Mucosa of rectum (tissue), 2 donors: ENCODE measurements around the gene ADAMTS1.
A peak's percentile ranks its signal among the peaks of the same experiment; 100 is the strongest.

Experiments
- H3K27ac ChIP-seq, 2 donors: one replicate each; pipeline ENCODE4 v1.7.0; 2013; ENCODE audit warnings: inconsistent platforms in 2 of 2, low read depth in 2 of 2, low read length in 2 of 2
- H3K27me3 ChIP-seq, 2 donors: one replicate each; pipeline ENCODE4 v1.7.0; 2013; ENCODE audit warnings: low read length in 2 of 2; ENCODE audit not compliant: control insufficient read depth in 2 of 2, insufficient read depth in 2 of 2
- H3K36me3 ChIP-seq, 2 donors: one replicate each; pipeline ENCODE4 v1.7.0; 2013; ENCODE audit warnings: low read length in 2 of 2; ENCODE audit not compliant: control insufficient read depth in 2 of 2, insufficient read depth in 2 of 2
- H3K4me1 ChIP-seq, 2 donors: one replicate each; pipeline ENCODE4 v1.7.0; 2013; ENCODE audit warnings: low read length in 2 of 2, mild to moderate bottlenecking in 1 of 2; ENCODE audit not compliant: control insufficient read depth in 2 of 2, insufficient read depth in 2 of 2
- H3K4me3 ChIP-seq, 2 donors: one replicate each; pipeline ENCODE4 v1.7.0; 2013; ENCODE audit warnings: low read length in 2 of 2
- H3K9ac ChIP-seq, 2 donors: one replicate each; pipeline ENCODE4 v1.7.0; 2013; ENCODE audit warnings: low read length in 2 of 2, low read depth in 1 of 2, mild to moderate bottlenecking in 1 of 2
- H3K9me3 ChIP-seq, 2 donors: one replicate each; pipeline ENCODE4 v1.7.0; 2013; ENCODE audit warnings: low read length in 2 of 2; ENCODE audit not compliant: control insufficient read depth in 2 of 2
- donor health status: healthy.
- donor health status: Normal muscosa, but diverticular disease.

ADAMTS1 gene

DNA sequence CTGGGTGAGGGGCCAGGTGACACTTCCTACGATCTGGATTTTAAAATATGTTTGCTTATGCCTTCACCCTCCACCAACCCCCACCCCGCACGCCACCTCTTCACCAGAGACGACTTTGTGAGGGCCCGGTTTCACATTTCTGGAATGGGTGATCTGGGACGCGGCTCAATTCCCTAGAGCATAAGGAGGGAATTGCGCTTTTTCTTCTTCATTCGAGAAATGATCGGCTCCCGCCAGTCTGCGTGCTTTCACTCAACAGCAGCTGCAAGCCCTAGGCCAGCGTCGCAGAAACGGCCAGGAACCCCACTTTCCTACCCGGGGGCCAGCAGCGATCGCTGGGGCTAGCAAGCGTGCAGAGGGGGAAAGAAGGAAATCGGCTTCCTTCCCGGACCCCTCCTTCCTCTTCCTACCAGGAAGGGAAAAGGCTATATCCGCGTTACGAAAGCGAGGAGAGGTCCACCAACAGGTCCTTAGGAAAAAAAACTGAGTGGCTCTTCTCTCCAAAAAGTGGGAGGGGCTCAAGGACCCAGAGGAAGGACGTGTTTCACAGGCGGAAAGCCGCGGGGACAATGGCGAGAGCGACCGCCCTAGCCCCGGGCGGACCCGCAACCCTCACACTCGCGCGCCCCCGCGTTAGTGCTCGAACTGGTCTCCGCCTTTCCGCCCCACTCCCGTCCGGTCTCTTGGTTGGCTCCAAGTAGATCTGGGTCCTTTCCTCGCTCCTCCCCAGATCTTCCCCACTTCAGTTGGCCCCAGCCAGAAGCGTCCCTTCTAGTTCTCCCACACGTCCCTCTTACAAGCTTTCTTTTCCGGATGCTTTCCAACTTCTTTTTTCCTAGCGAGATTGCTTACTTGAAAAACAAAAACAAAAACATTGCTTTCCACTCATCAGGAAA is 1.1 kb upstream of the ADAMTS1 start:
- H3K27me3 ChIP-seq = peaks cover 25 to 42% of the 10 kb centered on the region in 2 donors
- H3K9me3 ChIP-seq = no peaks in the 10 kb centered on the region
- peak overlapping the region; percentile 57 to 72 for H3K4me3 ChIP-seq
- no peaks in the 10 kb centered on the region for H3K36me3 ChIP-seq
- peak overlapping the region; percentile 53 to 63 for H3K9ac ChIP-seq
- peak overlapping the region; percentile 66 to 86 for H3K27ac ChIP-seq
- peaks cover 11 to 14% of the 10 kb centered on the region in 2 donors for H3K4me1 ChIP-seq

DNA sequence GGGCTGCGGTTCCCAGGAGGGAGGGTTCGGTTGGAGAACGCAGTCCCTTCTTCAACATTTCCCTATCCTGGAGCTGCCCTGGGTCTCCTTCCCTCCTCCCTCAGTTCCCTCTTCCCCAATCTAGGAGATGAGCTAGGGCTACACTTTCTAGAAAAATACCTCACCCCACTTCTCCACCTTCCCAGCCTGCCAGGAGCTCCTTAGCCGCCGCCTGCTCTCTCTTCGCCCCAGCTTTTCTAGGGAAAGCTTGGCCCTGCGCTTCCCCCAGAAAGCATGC is 488 bp upstream of the ADAMTS1 start:
- Histone ChIP-seq H3K9me3 (no peaks in the 10 kb centered on the region), H3K9ac (peak overlapping the region; percentile 53 to 63), H3K36me3 (no peaks in the 10 kb centered on the region), H3K27me3 (peaks cover 25 to 42% of the 10 kb centered on the region in 2 donors), H3K27ac (peak overlapping the region; percentile 66 to 86), H3K4me1 (peaks cover 11 to 14% of the 10 kb centered on the region in 2 donors), H3K4me3 (peak overlapping the region; percentile 57 to 72)

DNA sequence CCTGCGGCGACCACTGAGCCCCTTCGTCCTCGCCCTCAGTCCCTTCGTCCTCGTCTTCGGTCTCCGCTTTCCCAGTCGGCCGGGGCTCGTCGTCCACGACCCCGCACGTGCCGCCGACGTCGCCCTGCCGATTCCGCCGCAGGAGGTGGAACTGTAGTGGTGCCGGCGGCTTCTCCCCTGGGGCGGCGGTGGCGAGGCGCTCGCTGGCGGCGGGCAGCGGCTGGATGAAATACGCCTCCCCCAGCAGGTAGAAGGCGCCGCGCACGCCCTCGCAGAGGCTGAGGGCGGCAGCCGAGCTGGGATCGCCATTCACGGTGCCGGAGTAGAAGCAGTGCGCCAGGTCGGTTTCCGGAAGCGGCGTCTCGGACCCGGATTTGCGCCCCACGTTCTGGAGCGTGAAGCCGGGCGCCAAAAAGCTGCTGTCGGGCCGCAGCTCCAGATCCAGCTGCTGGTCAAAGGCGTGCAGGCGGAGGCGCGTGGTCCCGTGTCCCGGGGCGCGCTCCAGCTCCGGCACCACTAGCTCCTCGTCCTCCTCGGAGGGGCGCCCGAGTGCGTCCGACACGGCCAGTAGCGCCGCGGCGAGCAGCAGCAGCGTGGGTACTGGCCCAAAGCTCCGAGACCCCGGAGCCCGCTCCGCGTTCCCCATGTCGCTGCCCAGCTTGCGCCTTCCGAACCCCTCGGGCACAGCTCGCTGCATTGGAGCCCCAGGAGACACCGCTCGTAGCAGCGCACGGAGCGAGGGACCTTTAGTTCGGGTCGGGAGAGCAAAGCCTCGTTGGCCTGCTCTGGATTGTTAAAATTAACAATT is 747 bp downstream of the ADAMTS1 start:
- H3K4me3 ChIP-seq = peak overlapping the region; percentile 73 to 79
- H3K36me3 ChIP-seq = peaks cover 0 to 2% of the 10 kb centered on the region in 2 donors
- peak overlapping the region; percentile 66 to 86 for H3K27ac ChIP-seq
- peaks cover 25 to 42% of the 10 kb centered on the region in 2 donors for H3K27me3 ChIP-seq
- peaks cover 11 to 14% of the 10 kb centered on the region in 2 donors for H3K4me1 ChIP-seq
- no peaks in the 10 kb centered on the region for H3K9me3 ChIP-seq
- H3K9ac ChIP-seq = peak overlapping the region; percentile 66 to 70

DNA sequence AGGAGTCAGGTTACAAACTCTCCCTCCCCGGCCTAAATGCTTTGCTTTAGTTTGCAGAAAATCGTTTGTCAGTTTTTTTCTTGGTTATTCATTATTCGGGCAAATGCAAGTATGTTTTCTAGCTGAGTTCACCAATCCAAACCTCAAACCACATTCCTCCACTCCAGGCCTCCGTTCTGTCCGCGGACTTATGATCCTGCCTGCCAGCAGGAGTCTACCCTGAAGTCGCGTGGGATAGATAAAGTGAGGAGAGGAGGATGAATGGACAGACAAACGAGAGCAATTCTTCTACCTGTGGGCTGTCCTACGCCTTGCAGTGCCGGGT is 1.3 kb downstream of the ADAMTS1 start:
- Histone ChIP-seq H3K4me1 (peaks cover 11 to 14% of the 10 kb centered on the region in 2 donors), H3K9ac (peak overlapping the region; percentile 63 to 70), H3K4me3 (peak overlapping the region; percentile 73 to 79), H3K27ac (peak overlapping the region; percentile 66 to 86), H3K36me3 (peaks cover 0 to 2% of the 10 kb centered on the region in 2 donors), H3K9me3 (no peaks in the 10 kb centered on the region), H3K27me3 (peaks cover 22 to 42% of the 10 kb centered on the region in 2 donors)

DNA sequence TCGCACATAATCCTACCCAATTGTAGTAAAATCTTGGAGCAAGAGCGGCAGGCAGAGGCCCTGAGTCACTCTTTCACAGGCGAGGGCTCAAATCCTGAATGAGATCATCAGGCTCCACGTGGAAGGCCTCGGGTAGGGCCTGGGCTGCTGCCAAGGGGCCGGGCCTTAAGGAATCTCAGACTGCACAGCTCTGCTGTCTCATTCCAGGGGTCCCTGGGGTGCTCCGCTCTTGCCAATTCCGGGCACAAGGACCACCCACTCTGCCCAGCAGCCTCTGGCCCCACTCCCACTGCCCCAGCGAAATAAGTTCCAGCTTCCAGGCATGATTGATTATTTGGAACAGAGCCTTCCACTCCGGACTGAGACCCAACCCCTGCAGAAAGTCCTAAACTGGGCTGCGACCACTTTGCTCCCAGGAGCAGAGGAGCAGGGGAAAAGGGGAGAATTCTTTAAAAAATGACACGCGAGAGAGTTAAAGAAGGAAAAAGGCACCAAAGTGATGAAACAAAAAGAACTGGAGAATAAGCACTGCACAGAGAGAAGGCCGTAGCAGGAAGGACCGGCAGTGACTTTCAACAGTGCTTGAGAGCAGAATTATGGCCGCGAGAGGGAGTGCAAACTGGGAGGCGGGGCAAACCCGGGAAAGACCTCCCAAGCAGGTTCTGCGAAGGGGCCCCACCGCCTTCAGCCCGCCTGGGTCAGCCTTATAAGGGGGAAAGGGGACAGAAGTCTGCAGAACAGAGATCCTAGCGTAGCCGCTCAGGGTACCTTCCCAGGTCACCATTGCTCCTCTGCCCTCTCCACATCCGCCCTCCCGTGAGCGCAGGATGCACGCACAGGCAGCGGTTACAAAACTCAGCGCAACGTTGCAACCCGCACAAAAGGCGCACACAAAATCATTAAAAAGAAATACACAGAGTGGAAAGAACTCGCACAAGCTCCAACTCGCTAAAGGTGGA is 2.0 kb downstream of the ADAMTS1 start:
- H3K4me3 ChIP-seq = peak overlapping the region; percentile 73 to 79
- H3K27ac ChIP-seq = peak overlapping the region; percentile 66 to 86
- peaks cover 0 to 2% of the 10 kb centered on the region in 2 donors for H3K36me3 ChIP-seq
- peaks cover 18 to 41% of the 10 kb centered on the region in 2 donors for H3K27me3 ChIP-seq
- H3K4me1 ChIP-seq = peaks cover 11 to 14% of the 10 kb centered on the region in 2 donors
- peak overlapping the region; percentile 63 to 70 for H3K9ac ChIP-seq
- H3K9me3 ChIP-seq = no peaks in the 10 kb centered on the region

DNA sequence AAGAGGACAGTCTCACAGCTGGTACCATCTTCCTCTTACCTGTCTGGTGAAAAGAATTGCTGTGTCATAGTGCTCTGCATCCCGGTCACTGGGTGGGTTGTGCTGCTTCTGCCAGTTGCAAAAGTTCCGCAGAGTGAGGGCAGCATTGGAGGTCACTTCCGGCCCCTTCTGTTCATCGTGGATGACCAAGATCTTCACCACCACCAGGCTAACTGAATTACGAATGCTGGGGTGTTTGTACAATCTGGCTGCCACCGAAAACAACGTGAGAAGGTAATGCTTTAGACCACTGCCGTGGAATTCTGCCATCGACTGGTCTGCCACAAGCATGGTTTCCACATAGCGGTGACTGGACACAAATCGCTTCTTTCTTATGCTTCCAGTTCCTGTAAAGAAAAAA is 2.9 kb downstream of the ADAMTS1 start:
- Histone ChIP-seq H3K4me1 (peaks cover 11 to 14% of the 10 kb centered on the region in 2 donors), H3K27ac (peak overlapping the region in 1 of 2 donors; percentile 21), H3K4me3 (peak overlapping the region; percentile 73 to 79), H3K9me3 (no peaks in the 10 kb centered on the region), H3K9ac (peak overlapping the region in 1 of 2 donors; percentile 26), H3K36me3 (peaks cover 0 to 5% of the 10 kb centered on the region in 2 donors), H3K27me3 (peaks cover 10 to 32% of the 10 kb centered on the region in 2 donors)

DNA sequence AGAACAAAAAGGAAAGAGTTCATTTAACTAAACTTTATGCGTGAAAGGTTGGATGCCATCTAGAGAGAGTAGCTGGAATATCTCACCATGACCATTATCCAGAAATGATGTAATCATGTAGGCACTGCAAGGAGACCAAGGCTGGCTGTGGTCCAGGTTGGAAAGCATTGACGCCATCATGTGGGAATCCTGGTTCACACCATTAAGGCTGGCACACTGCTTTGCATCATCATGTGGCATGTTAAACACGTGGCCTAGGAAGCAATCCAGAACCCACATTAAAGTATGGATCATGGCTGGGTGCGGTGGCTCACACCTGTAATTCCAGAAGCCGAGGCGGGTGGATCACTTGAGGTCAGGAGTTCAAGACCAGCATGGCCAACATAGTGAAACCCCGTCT is 4.3 kb downstream of the ADAMTS1 start:
- H3K4me1 ChIP-seq = peaks cover 8 to 9% of the 10 kb centered on the region in 2 donors
- H3K9me3 ChIP-seq = no peaks in the 10 kb centered on the region
- H3K9ac ChIP-seq = no peak overlapping the region
- no peak overlapping the region for H3K4me3 ChIP-seq
- peaks cover 0 to 6% of the 10 kb centered on the region in 2 donors for H3K36me3 ChIP-seq
- peaks cover 6 to 20% of the 10 kb centered on the region in 2 donors for H3K27me3 ChIP-seq
- no peak overlapping the region for H3K27ac ChIP-seq

DNA sequence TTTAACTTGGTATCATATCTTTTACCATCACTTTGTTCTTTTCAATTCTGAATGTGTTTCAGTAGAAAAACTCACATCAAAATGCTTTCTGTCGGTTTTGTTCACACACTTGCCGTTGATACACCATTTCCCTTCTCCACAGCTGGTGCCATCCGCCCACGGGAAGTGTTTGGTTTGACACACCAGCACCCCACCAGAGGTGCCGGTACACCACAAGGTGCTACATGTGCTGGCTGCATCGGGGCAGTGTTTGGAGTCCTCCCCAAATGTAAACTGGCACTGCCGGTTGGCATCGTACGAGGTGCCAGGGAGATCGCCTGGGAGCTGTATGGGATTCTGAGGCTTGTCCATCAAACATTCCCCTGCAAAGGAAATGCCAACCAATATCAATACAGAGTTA is 5.0 kb downstream of the ADAMTS1 start:
- Histone ChIP-seq H3K4me1 (peaks cover 7 to 8% of the 10 kb centered on the region in 2 donors), H3K9ac (no peak overlapping the region), H3K9me3 (no peaks in the 10 kb centered on the region), H3K36me3 (peaks cover 0 to 6% of the 10 kb centered on the region in 2 donors), H3K27me3 (peaks cover 2 to 18% of the 10 kb centered on the region in 2 donors), H3K4me3 (no peak overlapping the region), H3K27ac (no peak overlapping the region)

- Histone ChIP-seq H3K36me3 (peaks cover 0 to 6% of the 10 kb centered on the region in 2 donors), H3K4me1 (peaks cover 0 to 4% of the 10 kb centered on the region in 2 donors), H3K27me3 (no peaks in the 10 kb centered on the region), H3K27ac (no peak overlapping the region), H3K4me3 (no peak overlapping the region), H3K9me3 (no peaks in the 10 kb centered on the region), H3K9ac (no peak overlapping the region)
Observed at GRCh38 chr21:26837539-26837938, 7.7 kb downstream of the ADAMTS1 start.
